Upper lobe of left lung (tissue), 6 donors: ENCODE results near the gene MICAL3. TPM values are rescaled to one million over a fixed set of nuclear protein-coding genes. Genes with fewer than 3 reads are reported as not detected.
"Not testable (repeated sequence)": the region's sequence is repeated elsewhere in the genome, so short reads cannot be mapped to it uniquely, and the experiment has no call there.

Experiments
- ATAC-seq, 2 donors: fragments of 200-7000 bp; cut with Tn5 transposase; one replicate each; pipeline ENCODE4 v1.9.1; 2022; ENCODE audit warnings: mild to moderate bottlenecking in 2 of 2, moderate library complexity in 2 of 2; ENCODE audit not compliant: low FRiP score in 2 of 2
- DNase-seq, 2 donors: peaks; one replicate each; pipeline ENCODE4 v3.0.0-alpha.2; 2019 to 2020
- H3K27ac ChIP-seq, 4 donors: fragments of 200-600 bp; sonication (generic); one replicate each; pipeline ENCODE4 v1.5.1; 2016 to 2019
- H3K27me3 ChIP-seq, 4 donors: fragments of 200-600 bp; sonication (generic); one replicate each; pipeline ENCODE4 v1.5.1; 2017 to 2019
- H3K36me3 ChIP-seq, 4 donors: fragments of 200-600 bp; sonication (generic); one replicate each; pipeline ENCODE4 v1.5.1; 2016 to 2019
- H3K4me1 ChIP-seq, 4 donors: fragments of 200-600 bp; sonication (generic); one replicate each; pipeline ENCODE4 v1.5.1; 2018 to 2019
- H3K4me3 ChIP-seq, 4 donors: fragments of 200-600 bp; sonication (generic); one replicate each; pipeline ENCODE4 v1.5.1; 2017 to 2019; ENCODE audit warnings: mild to moderate bottlenecking in 2 of 4, moderate library complexity in 1 of 4
- H3K9me3 ChIP-seq, 4 donors: fragments of 200-600 bp; sonication (generic); one replicate each; pipeline ENCODE4 v1.5.1; 2018 to 2019
- EP300 ChIP-seq, 4 donors: sonication (generic); formaldehyde crosslinking; IDR thresholded peaks; one replicate each; pipeline ENCODE4 v1.5.1; 2017; ENCODE audit warnings: antibody characterized with exemption in 4 of 4, control low read depth in 2 of 4
- POLR2A ChIP-seq, 4 donors: fragments of 450-650 bp; IDR thresholded peaks; one replicate each; pipeline ENCODE4 v1.5.1; 2016 to 2017; ENCODE audit warnings: antibody characterized with exemption in 4 of 4, mild to moderate bottlenecking in 2 of 4
- POLR2AphosphoS5 ChIP-seq, 2 donors: sonication (generic); formaldehyde crosslinking; IDR thresholded peaks; one replicate each; pipeline ENCODE4 v1.5.1; 2017; ENCODE audit warnings: antibody characterized with exemption in 2 of 2
- WGBS, 2 donors: methylation state at CpG; one replicate each; pipeline ENCODE4 v1.1.5; 2017 to 2018; 5-methylcytosine and 5-hydroxymethylcytosine counted together
- total RNA-seq, 6 donors: library from RNA; depleted of rRNA in 4 of 6; stranded (reverse); fragments of >200 nt in 4 of 6; gene quantifications; one replicate each; pipeline versions ENCODE4 v1.1.0 to v1.2.1, GENCODE V29; 2016 to 2021
- TF ChIP-seq, protein P1 (sequence below), 6 experiments: fragments of 450-650 bp in 4 of 6; fragments of 200-600 bp in 2 of 6; sonication (generic) in 2 of 6; IDR thresholded peaks; one replicate each; pipeline ENCODE4 v1.5.1; 2016 to 2019; ENCODE audit warnings: antibody characterized with exemption in 6 of 6
- donor health status: DM: no; HTN: no; CAD: no; lungs with moderate emphysema.
- donor health status: DM: no; HTN: yes; CAD: no; lungs with severe emphysema.

MICAL3 gene
- total RNA-seq, 6 donors from 2014 or later: 6.4 to 39.8 (median 23.4) TPM

DNA sequence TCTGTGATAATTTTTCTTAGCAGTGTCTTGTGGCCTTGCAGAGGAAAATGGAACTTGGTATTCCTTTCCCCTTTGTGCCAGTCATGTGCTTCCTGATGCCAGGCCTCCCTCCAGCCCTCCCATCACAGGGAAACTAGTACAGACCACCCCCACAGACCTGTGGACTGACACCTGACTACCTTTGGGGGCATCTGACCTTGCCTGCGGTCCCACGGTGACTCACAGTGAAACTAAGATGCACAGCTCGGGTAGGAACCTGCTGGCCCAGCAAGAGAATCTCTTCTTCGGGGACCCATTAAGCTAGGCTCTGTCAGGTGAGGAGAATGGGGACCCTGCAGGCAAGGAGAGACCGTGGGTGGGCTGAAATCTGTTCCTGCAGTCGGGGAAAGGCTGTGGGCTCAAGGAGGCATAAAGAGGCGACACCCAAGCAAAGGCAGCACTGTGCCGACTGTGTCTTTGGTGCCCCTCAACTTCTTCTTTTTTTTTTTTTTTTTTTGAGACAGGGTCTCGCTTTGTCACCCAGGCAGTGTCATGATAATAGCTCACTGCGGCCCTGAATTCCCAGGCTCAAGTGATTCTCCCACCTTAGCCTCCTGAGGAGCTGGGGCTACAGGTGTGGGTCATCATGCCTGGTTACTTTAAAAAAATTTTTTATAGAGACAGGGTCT, 32.6 kb upstream of the MICAL3 start:
- peak overlapping the region; percentile 48 to 81 (median 64) for H3K27ac ChIP-seq
- DNase-seq (no peak), ATAC-seq (no peak)
- no peak overlapping the region for H3K4me3 ChIP-seq
- H3K9me3 ChIP-seq: no peaks in the 10 kb centered on the region
- WGBS, 2 donors: 81 to 90% methylated on average over 10 of the region's 10 CpGs
- no peak for TF ChIP-seq POLR2A (IDR thresholded peaks at IDR 0.05)
- TF ChIP-seq, protein P1, sequence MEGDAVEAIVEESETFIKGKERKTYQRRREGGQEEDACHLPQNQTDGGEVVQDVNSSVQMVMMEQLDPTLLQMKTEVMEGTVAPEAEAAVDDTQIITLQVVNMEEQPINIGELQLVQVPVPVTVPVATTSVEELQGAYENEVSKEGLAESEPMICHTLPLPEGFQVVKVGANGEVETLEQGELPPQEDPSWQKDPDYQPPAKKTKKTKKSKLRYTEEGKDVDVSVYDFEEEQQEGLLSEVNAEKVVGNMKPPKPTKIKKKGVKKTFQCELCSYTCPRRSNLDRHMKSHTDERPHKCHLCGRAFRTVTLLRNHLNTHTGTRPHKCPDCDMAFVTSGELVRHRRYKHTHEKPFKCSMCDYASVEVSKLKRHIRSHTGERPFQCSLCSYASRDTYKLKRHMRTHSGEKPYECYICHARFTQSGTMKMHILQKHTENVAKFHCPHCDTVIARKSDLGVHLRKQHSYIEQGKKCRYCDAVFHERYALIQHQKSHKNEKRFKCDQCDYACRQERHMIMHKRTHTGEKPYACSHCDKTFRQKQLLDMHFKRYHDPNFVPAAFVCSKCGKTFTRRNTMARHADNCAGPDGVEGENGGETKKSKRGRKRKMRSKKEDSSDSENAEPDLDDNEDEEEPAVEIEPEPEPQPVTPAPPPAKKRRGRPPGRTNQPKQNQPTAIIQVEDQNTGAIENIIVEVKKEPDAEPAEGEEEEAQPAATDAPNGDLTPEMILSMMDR (IDR thresholded peaks at IDR 0.05): no peak
- no peak for TF ChIP-seq EP300 (IDR thresholded peaks at IDR 0.05)
- no peak for TF ChIP-seq POLR2AphosphoS5 (IDR thresholded peaks at IDR 0.05)
- peaks cover 13 to 15% (median 13%) of the 10 kb centered on the region in 4 donors for H3K4me1 ChIP-seq
- H3K27me3 ChIP-seq: no peaks in the 10 kb centered on the region
- H3K36me3 ChIP-seq: no peaks in the 10 kb centered on the region

DNA sequence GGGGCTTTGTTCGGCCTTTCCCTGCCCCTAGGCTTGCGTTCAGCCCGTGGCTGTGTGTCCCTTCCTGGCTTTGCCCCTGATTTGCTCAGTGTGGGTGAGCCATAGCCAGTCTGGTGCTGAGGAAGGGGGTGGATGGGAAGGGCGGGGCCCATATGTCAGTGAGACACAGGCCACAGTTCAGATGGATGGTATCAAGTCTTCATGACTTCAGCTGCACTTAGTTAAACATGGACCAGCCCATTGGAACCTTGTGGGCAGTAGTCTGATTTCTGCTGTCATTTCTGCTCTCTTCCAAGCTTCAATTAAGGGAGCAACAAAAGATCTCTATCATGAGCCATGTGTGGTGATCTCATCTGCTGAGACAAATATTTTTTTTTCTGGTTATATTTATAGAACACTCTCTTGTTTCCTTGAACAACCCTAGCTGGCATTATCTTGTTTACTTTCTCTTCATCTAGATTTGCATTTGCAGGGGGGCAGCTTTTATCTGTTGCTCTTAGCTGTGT, 31.9 kb upstream of the MICAL3 start:
- H3K4me3 ChIP-seq: no peak overlapping the region
- H3K9me3 ChIP-seq: no peaks in the 10 kb centered on the region
- TF ChIP-seq POLR2A (IDR thresholded peaks at IDR 0.05) (no peak), POLR2AphosphoS5 (IDR thresholded peaks at IDR 0.05) (peak in 1 of 2 donors; percentile 15)
- WGBS, 2 donors: 78 to 80% methylated on average over 1 to 4 of the region's 4 CpGs
- H3K27me3 ChIP-seq: no peaks in the 10 kb centered on the region
- H3K27ac ChIP-seq: peak overlapping the region; percentile 64 to 81 (median 73)
- peaks cover 13 to 15% (median 13%) of the 10 kb centered on the region in 4 donors for H3K4me1 ChIP-seq
- DNase-seq (no peak), ATAC-seq (peak; percentile 64 to 80)
- no peaks in the 10 kb centered on the region for H3K36me3 ChIP-seq

DNA sequence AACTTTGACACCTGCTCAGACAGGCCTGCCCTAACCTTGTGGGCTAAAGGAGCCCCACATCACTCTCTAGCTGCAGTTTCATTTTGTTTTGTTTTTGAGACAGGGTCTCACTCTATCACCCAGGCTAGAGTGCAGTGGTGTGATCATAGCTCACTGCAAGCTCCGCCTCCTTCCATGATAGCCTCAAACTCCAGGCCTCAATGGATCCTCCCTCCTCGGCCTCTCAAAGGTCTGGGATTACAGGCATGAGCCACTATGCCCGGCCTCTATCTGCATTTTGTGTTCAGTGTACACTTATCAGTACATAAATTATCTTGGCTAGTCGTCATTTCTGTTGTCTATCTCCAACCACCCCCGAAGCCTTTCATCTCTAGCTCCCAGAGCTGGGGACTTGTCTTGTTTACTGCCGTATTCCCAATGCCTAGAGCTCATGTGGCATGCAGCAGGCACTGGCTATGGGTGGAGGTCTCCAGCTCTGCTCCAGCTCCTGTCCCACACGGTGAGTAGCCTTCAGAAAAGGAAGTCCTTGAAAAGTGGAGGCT, 31.3 kb upstream of the MICAL3 start:
- Histone ChIP-seq H3K4me1 (peaks cover 13 to 15% (median 13%) of the 10 kb centered on the region in 4 donors), H3K27ac (peak overlapping the region; percentile 64 to 81 (median 73)), H3K4me3 (no peak overlapping the region), H3K9me3 (no peaks in the 10 kb centered on the region), H3K27me3 (no peaks in the 10 kb centered on the region), H3K36me3 (no peaks in the 10 kb centered on the region)
- TF ChIP-seq POLR2A (IDR thresholded peaks at IDR 0.05) (no peak), EP300 (IDR thresholded peaks at IDR 0.05) (no peak), POLR2AphosphoS5 (IDR thresholded peaks at IDR 0.05) (no peak)
- TF ChIP-seq, protein P1 (IDR thresholded peaks at IDR 0.05): no peak
- ATAC-seq: no peak
- no peak for DNase-seq
- WGBS, 2 donors: 86 to 87% methylated on average over 7 of the region's 7 CpGs

DNA sequence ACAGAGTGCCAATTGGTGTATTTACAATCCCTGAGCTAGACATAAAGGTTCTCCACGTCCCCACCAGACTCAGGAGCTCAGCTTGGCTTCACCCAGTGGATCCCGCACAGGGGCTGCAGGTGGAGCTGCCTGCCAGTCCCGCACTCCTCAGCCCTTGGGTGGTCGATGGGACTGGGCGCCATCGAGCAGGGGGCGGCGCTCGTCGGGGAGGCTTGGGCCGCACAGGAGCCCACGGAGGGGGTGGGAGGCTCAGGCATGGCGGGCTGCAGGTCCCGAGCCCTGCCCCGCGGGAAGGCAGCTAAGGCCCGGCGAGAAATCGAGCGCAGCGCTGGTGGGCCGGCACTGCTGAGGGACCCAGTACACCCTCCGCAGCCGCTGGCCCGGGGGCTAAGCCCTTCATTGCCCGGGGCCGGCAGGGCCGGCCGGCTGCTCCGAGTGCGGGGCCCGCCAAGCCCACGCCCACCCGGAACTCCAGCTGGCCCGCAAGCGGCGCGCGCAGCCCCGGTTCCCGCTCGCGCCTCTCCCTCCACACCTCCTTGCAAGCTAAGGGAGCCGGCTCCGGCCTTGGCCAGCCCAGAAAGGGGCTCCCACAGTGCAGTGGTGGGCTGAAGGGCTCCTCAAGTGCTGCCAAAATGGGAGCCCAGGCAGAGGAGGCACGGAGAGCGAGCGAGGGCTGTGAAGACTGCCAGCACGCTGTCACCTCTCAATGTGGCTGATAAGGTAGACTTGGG, 29.0 kb upstream of the MICAL3 start:
- H3K36me3 ChIP-seq, ATAC-seq, H3K9me3 ChIP-seq, H3K27me3 ChIP-seq, H3K27ac ChIP-seq, H3K4me3 ChIP-seq: not testable (repeated sequence)
- WGBS, 2 donors: 96 to 100% methylated on average over 1 to 25 of the region's 49 CpGs
- H3K4me1 ChIP-seq: peaks cover 13 to 15% (median 13%) of the 10 kb centered on the region in 4 donors
- DNase-seq: peak in 1 of 2 donors; percentile 75

DNA sequence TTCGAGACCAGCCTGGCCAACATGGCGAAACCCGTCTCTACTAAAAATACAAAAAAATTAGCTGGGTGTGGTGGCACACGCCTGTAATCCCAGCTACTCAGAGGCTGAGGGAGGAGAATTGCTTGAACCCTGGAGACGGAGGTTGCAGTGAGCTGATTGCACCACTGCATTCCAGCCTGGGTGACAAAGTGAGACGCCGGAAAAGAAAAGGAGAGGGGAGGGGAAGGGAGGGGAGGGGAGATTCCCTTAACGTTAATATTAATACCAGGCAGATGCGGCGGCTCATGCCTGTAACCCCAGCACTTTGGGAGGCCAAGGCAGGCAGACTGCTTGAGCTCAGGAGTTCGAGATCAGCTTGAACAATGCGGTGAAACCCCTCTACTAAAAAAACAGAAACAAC, 26.8 kb upstream of the MICAL3 start:
- not testable (repeated sequence) for DNase-seq, H3K4me3 ChIP-seq, H3K4me1 ChIP-seq, ATAC-seq, H3K27ac ChIP-seq, H3K36me3 ChIP-seq, H3K27me3 ChIP-seq, H3K9me3 ChIP-seq
- WGBS, 2 donors: 79 to 80% methylated on average over 12 of the region's 12 CpGs

DNA sequence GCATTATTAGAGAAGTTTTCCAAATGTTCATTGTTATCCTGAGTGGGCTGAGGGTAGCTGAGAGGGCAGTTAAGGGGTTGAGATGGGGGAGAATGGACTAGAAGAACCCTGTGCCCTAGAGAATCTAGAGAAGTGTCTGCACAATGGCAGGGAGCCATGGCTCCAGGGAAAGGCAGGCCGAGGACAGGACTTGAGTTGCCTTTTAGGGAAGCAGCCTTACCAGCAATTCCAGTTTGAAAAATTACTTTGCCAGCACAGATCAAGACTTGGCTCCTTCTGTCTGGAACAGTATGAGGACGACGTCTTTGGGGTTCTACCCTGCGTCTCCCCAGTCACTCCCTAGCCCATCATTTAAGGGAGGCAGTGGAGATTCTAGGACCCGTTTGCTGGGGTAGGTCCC, 25.7 kb upstream of the MICAL3 start:
- no peak for ATAC-seq
- 80 to 81% methylated on average over 5 of the region's 5 CpGs for WGBS, 2 donors
- TF ChIP-seq EP300 (IDR thresholded peaks at IDR 0.05): no peak
- TF ChIP-seq POLR2A (IDR thresholded peaks at IDR 0.05): no peak
- no peak for TF ChIP-seq POLR2AphosphoS5 (IDR thresholded peaks at IDR 0.05)
- TF ChIP-seq, protein P1 (IDR thresholded peaks at IDR 0.05): no peak
- no peak overlapping the region for H3K4me3 ChIP-seq
- DNase-seq: no peak
- no peaks in the 10 kb centered on the region for H3K27me3 ChIP-seq
- no peak overlapping the region for H3K27ac ChIP-seq
- H3K36me3 ChIP-seq: no peaks in the 10 kb centered on the region
- no peaks in the 10 kb centered on the region for H3K9me3 ChIP-seq
- H3K4me1 ChIP-seq: peaks cover 0 to 3% (median 1%) of the 10 kb centered on the region in 4 donors
